ENCODE measurements around the gene LIMS1.

Gene LIMS1

GRCh38 chr2:108613261-108614042 lies 79.2 kb downstream of the LIMS1 start:
- peak overlapping the region in 1 of 2 donors; percentile 67 for H3K27ac Mint-ChIP-seq
- DNase-seq (no peak), ATAC-seq (no peak)
- H3K27me3 Mint-ChIP-seq, result no peaks in the 10 kb centered on the region
- no peaks in the 10 kb centered on the region for H3K9me3 Mint-ChIP-seq
- H3K4me3 Mint-ChIP-seq, result no peak overlapping the region
- H3K4me1 Mint-ChIP-seq, result peaks cover 76% of the 10 kb centered on the region

DNA sequence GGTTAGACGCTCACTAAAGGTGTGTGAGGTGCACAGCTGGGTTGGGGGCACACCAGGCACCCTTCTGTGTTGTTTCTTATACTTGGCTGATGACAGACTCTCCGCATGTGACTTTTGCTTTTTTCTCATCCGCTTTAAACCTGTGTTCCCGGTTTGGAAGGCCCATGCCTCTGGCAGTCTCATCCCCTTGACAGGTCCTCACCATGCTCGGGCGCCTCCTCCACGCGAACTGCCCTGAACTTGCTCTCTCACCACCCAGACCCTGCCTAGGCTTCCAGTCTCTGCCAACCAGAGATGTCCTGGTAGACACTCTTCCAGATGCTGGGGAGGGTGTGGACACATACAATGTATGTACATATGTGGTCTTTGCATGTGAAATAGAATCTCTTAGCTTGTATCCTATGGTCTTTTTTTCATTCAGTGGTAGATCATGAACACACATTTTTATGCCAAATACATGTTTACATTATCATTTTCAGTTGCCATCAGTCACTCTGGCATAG lies 79.8 kb downstream of the LIMS1 start:
- Mint-ChIP-seq H3K27ac (no peak overlapping the region), H3K27me3 (no peaks in the 10 kb centered on the region), H3K4me1 (peaks cover 76% of the 10 kb centered on the region), H3K9me3 (no peaks in the 10 kb centered on the region), H3K4me3 (no peak overlapping the region)
- DNase-seq, result no peak
- no peak for ATAC-seq

DNA sequence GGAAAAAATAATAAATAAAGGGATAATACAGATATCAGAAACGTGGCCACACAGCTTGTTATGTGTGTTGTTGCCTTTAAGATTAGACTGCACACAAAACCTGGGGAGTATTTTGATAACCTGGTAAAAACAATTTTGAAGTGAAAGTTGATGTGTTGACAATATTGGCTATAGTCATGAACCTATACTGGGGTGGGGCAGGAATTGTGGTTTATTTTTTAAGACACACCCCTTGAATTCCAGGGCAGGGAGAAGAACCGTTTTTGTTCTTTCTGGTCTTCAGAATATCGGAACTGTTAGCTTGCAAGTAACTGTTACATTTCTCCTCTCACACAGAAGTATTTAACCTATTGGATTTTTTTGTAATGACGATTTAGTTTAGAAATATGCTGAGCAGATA lies 80.4 kb downstream of the LIMS1 start:
- no peak overlapping the region for H3K27ac Mint-ChIP-seq
- H3K4me3 Mint-ChIP-seq, result no peak overlapping the region
- no peak for DNase-seq
- H3K4me1 Mint-ChIP-seq, result peaks cover 76% of the 10 kb centered on the region
- no peak for ATAC-seq
- no peaks in the 10 kb centered on the region for H3K27me3 Mint-ChIP-seq
- H3K9me3 Mint-ChIP-seq, result no peaks in the 10 kb centered on the region

GRCh38 chr2:108615480-108616090 lies 81.3 kb downstream of the LIMS1 start:
- H3K27ac Mint-ChIP-seq, result peak overlapping the region in 1 of 2 donors; percentile 74
- DNase-seq (no peak), ATAC-seq (peak; percentile 48)
- no peaks in the 10 kb centered on the region for H3K9me3 Mint-ChIP-seq
- H3K27me3 Mint-ChIP-seq, result no peaks in the 10 kb centered on the region
- peak overlapping the region in 1 of 2 donors; percentile 41 for H3K4me3 Mint-ChIP-seq
- peaks cover 83% of the 10 kb centered on the region for H3K4me1 Mint-ChIP-seq

- Mint-ChIP-seq H3K9me3 (no peaks in the 10 kb centered on the region), H3K4me3 (no peak overlapping the region), H3K27ac (no peak overlapping the region), H3K27me3 (no peaks in the 10 kb centered on the region), H3K4me1 (peaks cover 85% of the 10 kb centered on the region)
- ATAC-seq (no peak), DNase-seq (no peak)
These were observed 82.0 kb downstream of the LIMS1 start for GRCh38 chr2:108616318-108616717.

GRCh38 chr2:108616751-108617161 lies 82.5 kb downstream of the LIMS1 start:
- ATAC-seq, result no peak
- DNase-seq, result no peak
- H3K9me3 Mint-ChIP-seq, result no peaks in the 10 kb centered on the region
- H3K4me1 Mint-ChIP-seq, result peaks cover 89% of the 10 kb centered on the region
- H3K27ac Mint-ChIP-seq, result no peak overlapping the region
- no peaks in the 10 kb centered on the region for H3K27me3 Mint-ChIP-seq
- no peak overlapping the region for H3K4me3 Mint-ChIP-seq

- H3K9me3 Mint-ChIP-seq, result no peaks in the 10 kb centered on the region
- H3K27me3 Mint-ChIP-seq, result no peaks in the 10 kb centered on the region
- H3K27ac Mint-ChIP-seq, result peak overlapping the region in 1 of 2 donors; percentile 28
- DNase-seq, result no peak
- ATAC-seq, result no peak
- peak overlapping the region in 1 of 2 donors; percentile 47 for H3K4me3 Mint-ChIP-seq
- peaks cover 85% of the 10 kb centered on the region for H3K4me1 Mint-ChIP-seq
These were observed 83.3 kb downstream of the LIMS1 start for GRCh38 chr2:108617617-108618016.

DNA sequence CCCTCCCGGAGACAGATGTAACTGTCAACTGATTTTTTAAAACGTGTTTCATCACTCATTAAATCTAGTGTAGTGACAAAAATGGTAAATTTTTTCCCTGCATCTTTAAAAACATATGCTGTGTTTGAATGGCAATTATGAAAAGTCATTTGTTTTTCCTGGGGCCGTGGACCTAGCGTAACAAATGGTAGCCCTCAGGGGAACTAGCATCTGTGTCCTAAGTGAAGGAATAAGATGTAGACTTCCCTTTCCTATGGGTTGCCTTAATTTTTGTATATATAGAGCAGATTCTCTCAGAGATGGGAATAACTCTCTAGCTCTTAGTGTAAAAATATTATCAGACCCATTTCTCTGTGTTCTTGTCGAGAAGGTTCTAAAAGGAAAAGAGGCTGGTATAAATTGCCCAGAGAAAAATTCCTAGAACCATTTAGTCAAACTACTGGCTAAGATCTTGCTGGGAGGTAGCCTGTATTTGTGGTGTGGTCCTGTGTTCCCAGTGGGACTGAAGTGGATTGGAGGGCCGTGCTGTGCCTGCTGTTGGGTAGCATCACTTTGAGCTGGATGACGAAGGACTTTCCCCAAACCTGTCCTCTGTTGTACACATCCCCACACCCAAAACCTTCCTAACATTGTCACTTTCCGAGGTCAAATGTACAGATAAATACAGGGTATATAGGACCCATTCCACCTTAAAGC lies 85.8 kb downstream of the LIMS1 start:
- ATAC-seq, result no peak
- peaks cover 74% of the 10 kb centered on the region for H3K4me1 Mint-ChIP-seq
- no peaks in the 10 kb centered on the region for H3K9me3 Mint-ChIP-seq
- H3K27ac Mint-ChIP-seq, result peak overlapping the region; percentile 67 to 78
- H3K4me3 Mint-ChIP-seq, result peak overlapping the region; percentile 88 to 98
- no peaks in the 10 kb centered on the region for H3K27me3 Mint-ChIP-seq
- DNase-seq, result no peak

GRCh38 chr2:108620656-108621055 lies 86.4 kb downstream of the LIMS1 start:
- Mint-ChIP-seq H3K4me1 (peaks cover 74% of the 10 kb centered on the region), H3K27me3 (no peaks in the 10 kb centered on the region), H3K9me3 (no peaks in the 10 kb centered on the region), H3K27ac (peak overlapping the region in 1 of 2 donors; percentile 78), H3K4me3 (peak overlapping the region; percentile 88 to 98)
- DNase-seq (no peak), ATAC-seq (no peak)

DNA sequence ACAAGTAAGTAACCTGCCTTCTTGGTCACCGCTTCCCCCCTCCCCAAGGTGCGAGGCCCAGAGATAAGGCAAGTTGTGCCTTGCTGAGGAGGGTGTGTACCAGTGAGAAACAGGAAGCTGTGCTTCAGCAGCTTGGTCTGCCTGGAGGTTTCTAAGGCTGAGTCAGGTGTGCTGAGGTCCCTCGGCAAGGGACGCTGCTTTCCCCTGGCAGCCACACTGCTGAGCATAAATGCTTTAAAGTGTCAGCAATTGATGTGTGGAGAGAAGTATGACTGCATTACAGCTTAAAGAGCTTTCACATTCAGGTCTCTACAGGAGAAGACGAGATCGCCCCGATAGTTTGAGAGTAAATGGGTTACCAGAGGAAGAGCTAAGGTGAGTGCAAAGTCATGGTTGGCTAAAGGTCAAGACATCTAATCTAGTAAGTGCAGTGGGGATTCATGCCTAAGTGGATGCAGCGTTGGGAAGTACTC lies 86.9 kb downstream of the LIMS1 start:
- no peaks in the 10 kb centered on the region for H3K9me3 Mint-ChIP-seq
- peak overlapping the region; percentile 27 to 90 for H3K27ac Mint-ChIP-seq
- DNase-seq (peak; percentile 67 to 80), ATAC-seq (peak; percentile 99)
- no peaks in the 10 kb centered on the region for H3K27me3 Mint-ChIP-seq
- H3K4me1 Mint-ChIP-seq, result peaks cover 74% of the 10 kb centered on the region
- H3K4me3 Mint-ChIP-seq, result peak overlapping the region; percentile 88 to 98

DNA sequence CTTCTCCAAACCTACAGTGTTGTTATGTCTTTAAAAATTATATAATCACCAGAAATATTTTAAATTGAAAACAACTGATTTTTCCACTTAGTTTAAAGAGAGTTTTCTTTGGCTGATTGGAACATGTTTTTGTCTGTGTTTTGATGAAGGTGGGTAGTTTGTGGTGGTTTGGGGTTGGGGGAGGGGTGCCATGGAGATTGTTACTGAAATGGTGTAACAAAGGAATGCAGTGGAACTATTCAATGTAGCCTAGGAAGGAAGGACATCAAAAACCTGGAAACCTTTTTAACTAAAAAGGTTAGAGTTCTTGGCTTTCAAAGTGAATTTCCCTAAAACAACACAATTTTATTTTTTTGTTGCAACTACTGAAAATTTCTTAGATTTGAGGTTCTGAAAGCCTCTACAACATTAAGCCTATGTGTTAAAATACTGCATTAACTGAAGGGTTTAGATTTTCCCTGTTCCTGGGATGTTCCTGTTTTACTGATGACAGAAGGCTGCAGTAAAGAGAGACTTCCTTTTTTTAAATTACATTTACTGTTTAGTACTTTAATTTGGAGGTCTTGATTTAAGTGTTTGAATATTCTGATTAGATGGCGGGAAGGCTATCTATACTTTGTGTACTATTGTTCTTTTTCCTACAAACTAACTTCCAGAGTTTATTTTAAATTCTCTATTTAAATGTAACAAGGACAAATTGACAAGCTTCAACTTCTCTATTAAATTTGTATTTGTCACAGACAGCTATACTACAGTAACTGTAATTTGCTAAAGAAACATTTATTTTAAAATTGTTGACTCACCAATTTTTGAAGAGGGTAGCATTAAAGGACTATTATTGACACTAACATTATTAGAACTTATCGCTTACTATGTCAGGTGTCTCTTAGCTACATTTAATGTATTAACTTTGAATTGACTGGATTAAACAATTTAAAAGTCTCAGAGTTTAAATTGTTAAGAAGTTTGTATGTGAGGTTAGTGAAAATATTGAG lies 87.7 kb downstream of the LIMS1 start:
- ATAC-seq (no peak), DNase-seq (no peak)
- H3K4me3 Mint-ChIP-seq, result peak overlapping the region; percentile 88 to 98
- peak overlapping the region in 1 of 2 donors; percentile 57 for H3K27ac Mint-ChIP-seq
- no peaks in the 10 kb centered on the region for H3K9me3 Mint-ChIP-seq
- peaks cover 74% of the 10 kb centered on the region for H3K4me1 Mint-ChIP-seq
- H3K27me3 Mint-ChIP-seq, result no peaks in the 10 kb centered on the region

- no peaks in the 10 kb centered on the region for H3K27me3 Mint-ChIP-seq
- no peak overlapping the region for H3K27ac Mint-ChIP-seq
- no peaks in the 10 kb centered on the region for H3K9me3 Mint-ChIP-seq
- ATAC-seq (no peak), DNase-seq (no peak)
- peak overlapping the region in 1 of 2 donors; percentile 24 for H3K4me3 Mint-ChIP-seq
- H3K4me1 Mint-ChIP-seq, result peaks cover 66% of the 10 kb centered on the region
These were observed 89.3 kb downstream of the LIMS1 start for GRCh38 chr2:108623616-108624015.

DNA sequence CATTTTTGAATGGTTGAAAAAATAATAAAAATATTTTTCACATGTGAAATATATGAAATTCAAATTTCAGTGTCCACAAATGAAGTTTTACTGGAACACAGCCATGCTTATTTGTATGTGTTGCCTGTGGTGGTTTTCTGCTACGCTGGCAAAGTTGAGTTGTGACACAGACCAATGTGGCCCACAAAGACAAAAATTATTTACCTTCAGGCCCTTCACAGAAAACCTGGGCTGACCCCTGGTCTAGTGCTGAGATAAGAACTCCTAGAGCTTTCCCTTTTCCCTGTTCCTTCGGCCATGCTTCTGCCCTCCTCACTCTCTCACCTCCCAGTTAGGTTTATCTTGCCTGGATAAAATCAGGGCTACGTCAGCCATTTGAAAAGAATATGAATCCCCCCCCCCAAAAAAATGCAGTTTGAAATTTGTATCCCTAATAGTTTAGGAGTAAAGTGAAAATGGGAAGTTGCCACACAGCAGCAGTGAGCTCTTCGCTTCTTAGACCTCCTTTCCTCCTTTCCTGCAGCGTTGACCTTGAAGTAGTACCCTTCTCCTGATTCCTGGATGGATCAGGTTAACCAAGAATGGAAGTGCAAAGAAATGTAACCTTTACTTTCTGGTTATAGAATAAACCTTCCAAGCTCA lies 91.0 kb downstream of the LIMS1 start:
- Mint-ChIP-seq H3K9me3 (no peaks in the 10 kb centered on the region), H3K4me3 (no peak overlapping the region), H3K4me1 (peaks cover 65% of the 10 kb centered on the region), H3K27ac (no peak overlapping the region), H3K27me3 (no peaks in the 10 kb centered on the region)
- ATAC-seq, result no peak
- no peak for DNase-seq

GRCh38 chr2:108625828-108626195 lies 91.5 kb downstream of the LIMS1 start:
- DNase-seq (no peak), ATAC-seq (no peak)
- no peaks in the 10 kb centered on the region for H3K27me3 Mint-ChIP-seq
- H3K9me3 Mint-ChIP-seq, result no peaks in the 10 kb centered on the region
- peaks cover 65% of the 10 kb centered on the region for H3K4me1 Mint-ChIP-seq
- H3K27ac Mint-ChIP-seq, result no peak overlapping the region
- no peak overlapping the region for H3K4me3 Mint-ChIP-seq

Measured in stimulated activated naive CD8-positive, alpha-beta T cell treated with anti-CD3 and anti-CD28 coated beads, Interleukin-15, amount 100 ng/mL, for 72 hours (primary cell).